Pancreas (tissue), 10 donors: ENCODE data around the gene DLL4. TPM values are rescaled to one million over a fixed set of nuclear protein-coding genes. Genes with fewer than 3 reads are reported as not detected.

Source experiments
- ATAC-seq, 4 donors: fragments of 200-7000 bp; cut with Tn5 transposase; one replicate each; pipeline versions ENCODE4 v1.8.0 to v1.9.1; 2020; ENCODE audit warnings: mild to moderate bottlenecking in 4 of 4, moderate library complexity in 4 of 4
- DNase-seq, 6 donors: peaks; one replicate each; pipeline ENCODE4 v3.0.0-alpha.2; 2020
- FAIRE-seq: peaks from 2 replicates; lab custom pipeline; 2012; peaks lifted over from hg19 to GRCh38; lab: Jason Lieb, UNC
- H3K27ac ChIP-seq, 4 donors: fragments of 200-600 bp; sonication (generic); 1 replicate in 3 of 4; 2 replicates in 1 of 4; pipeline versions ENCODE4 v1.5.0 to v1.8.0; 2020
- H3K27me3 ChIP-seq, 4 donors: fragments of 200-600 bp; one replicate each; pipeline ENCODE4 v1.8.0; 2021
- H3K36me3 ChIP-seq, 3 donors: fragments of 200-600 bp; sonication (generic) in 1 of 3; one replicate each; pipeline versions ENCODE4 v1.5.0 to v1.8.0; 2020 to 2021
- H3K4me1 ChIP-seq, 3 donors: fragments of 200-600 bp; one replicate each; pipeline ENCODE4 v1.8.0; 2021
- H3K4me3 ChIP-seq, 4 donors: fragments of 200-600 bp; sonication (generic) in 2 of 4; one replicate each; pipeline versions ENCODE4 v1.5.0 to v1.8.0; 2020 to 2021
- H3K9me3 ChIP-seq, 4 donors: fragments of 200-600 bp; one replicate each; pipeline ENCODE4 v1.8.0; 2021
- WGBS, 2 donors: extraction: QIAGEN DNeasy Blood & Tissue Kit; methylation state at CpG; one replicate each; pipeline ENCODE4 v1.1.7; 2013; 5-methylcytosine and 5-hydroxymethylcytosine counted together
- intact Hi-C, 3 donors: fragments of 100-400 bp; cut with DNase I; formaldehyde crosslinking; loops; one replicate each; pipeline versions ENCODE4 v1.11.1 to v1.14.2; 2022
- polyA plus RNA-seq, 2 donors: library from polyadenylated mRNA; stranded (reverse); fragments of 200-250 nt; gene quantifications; one replicate each; pipeline ENCODE4 v1.2.3, GENCODE V29; 2013
- total RNA-seq, 6 donors: library from RNA; stranded (reverse); fragmentation: NEBNext Ultra II Directional in 4 of 6; extraction: Animal tissue kit (Norgen Biotek cat#: 25700) in 4 of 6; gene quantifications; one replicate each; pipeline versions ENCODE4 v1.2.1 to v1.2.4, GENCODE V29; 2021 to 2023
- TF ChIP-seq, protein P1 (sequence below), 4 donors: fragments of 200-600 bp; sonication (generic) in 3 of 4; IDR thresholded peaks; one replicate each; pipeline versions ENCODE4 v1.5.0 to v1.8.0; 2021; ENCODE audit warnings: antibody characterized with exemption in 4 of 4
- donor health status: healthy with polysubstance abuse.
- donor health status: DM: no; HTN: no; CAD: no; lungs with moderate emphysema.
- donor health status: DM: no; HTN: no; CAD: no.
- donor health status: control.
- donor health status: control.
- donor health status: Bipolar disorder and iron deficiency.
- donor health status: DM: yes; HTN: yes; CAD: no.
- donor health status: DM: no; HTN: no; CAD: no.
- donor health status: DM: no; HTN: no; CAD: no.
- donor health status: DM: yes; HTN: yes; CAD: no.

The DLL4 gene
- 1 to 10 TPM; 1.3 to 4.5 (median 1.9) TPM for total RNA-seq
- 1 to 10 TPM; 2.6 to 4.8 TPM for polyA plus RNA-seq

GRCh38 chr15:40928821-40929659 is at the start of gene DLL4:
TSS of gene DLL4 (plus strand) at chr15:40929340. CDS start at chr15:40929669, 329 bp downstream.
- Histone ChIP-seq H3K4me3 (peak within 1 kb of the TSS; percentile 10 to 52 (median 24)), H3K27me3 (peaks cover 0 to 11% (median 2%) of the 10 kb centered on the region in 4 donors), H3K36me3 (no peaks in the 10 kb centered on the region), H3K4me1 (peaks cover 15 to 36% (median 27%) of the 10 kb centered on the region in 3 donors), H3K9me3 (no peaks in the 10 kb centered on the region), H3K27ac (peak within 1 kb of the TSS in 1 of 4 donors; percentile 17)
- no peak for FAIRE-seq
- ATAC-seq = peak; percentile 32 to 71 (median 58)
- peak in 5 of 6 donors; percentile 49 to 84 (median 67) for DNase-seq
- intact Hi-C loops = no loop called here
- TF ChIP-seq, protein P1, sequence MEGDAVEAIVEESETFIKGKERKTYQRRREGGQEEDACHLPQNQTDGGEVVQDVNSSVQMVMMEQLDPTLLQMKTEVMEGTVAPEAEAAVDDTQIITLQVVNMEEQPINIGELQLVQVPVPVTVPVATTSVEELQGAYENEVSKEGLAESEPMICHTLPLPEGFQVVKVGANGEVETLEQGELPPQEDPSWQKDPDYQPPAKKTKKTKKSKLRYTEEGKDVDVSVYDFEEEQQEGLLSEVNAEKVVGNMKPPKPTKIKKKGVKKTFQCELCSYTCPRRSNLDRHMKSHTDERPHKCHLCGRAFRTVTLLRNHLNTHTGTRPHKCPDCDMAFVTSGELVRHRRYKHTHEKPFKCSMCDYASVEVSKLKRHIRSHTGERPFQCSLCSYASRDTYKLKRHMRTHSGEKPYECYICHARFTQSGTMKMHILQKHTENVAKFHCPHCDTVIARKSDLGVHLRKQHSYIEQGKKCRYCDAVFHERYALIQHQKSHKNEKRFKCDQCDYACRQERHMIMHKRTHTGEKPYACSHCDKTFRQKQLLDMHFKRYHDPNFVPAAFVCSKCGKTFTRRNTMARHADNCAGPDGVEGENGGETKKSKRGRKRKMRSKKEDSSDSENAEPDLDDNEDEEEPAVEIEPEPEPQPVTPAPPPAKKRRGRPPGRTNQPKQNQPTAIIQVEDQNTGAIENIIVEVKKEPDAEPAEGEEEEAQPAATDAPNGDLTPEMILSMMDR (IDR thresholded peaks at IDR 0.05) = no peak
- WGBS, 2 donors = 0 to 1% methylated on average over 67 to 71 of the region's 71 CpGs

DNA sequence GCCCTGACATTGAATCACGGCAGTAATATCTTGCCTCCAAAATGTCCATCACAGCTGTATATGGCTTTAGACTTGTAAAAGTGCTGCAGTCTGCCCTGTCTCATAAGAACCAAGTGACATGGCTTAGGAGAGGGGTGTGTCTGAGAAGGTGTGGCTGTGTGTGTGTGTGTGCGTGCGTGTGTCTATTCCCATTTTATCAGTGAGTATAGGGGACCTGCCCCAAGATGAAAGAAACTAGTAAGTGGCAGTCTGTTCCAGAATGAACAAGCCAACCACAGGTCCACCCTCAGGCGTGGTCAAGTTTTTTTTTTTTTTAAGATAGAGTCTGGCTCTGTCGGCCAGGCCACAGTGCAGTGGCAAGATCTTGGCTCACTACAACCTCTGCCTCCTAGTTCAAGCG is 49.5 kb upstream of the DLL4 start:
- intact Hi-C loops = no loop called here
- ATAC-seq (peak in 2 of 4 donors; percentile 26 to 53), FAIRE-seq (no peak), DNase-seq (no peak)
- TF ChIP-seq, protein P1 (IDR thresholded peaks at IDR 0.05) = no peak
- peaks cover 0 to 1% (median 0%) of the 10 kb centered on the region in 3 donors for H3K4me1 ChIP-seq
- 79 to 82% methylated on average over 6 of the region's 6 CpGs for WGBS, 2 donors
- no peak overlapping the region for H3K27ac ChIP-seq
- no peaks in the 10 kb centered on the region for H3K27me3 ChIP-seq
- H3K36me3 ChIP-seq = no peaks in the 10 kb centered on the region
- H3K4me3 ChIP-seq = no peak overlapping the region
- H3K9me3 ChIP-seq = no peaks in the 10 kb centered on the region

GRCh38 chr15:40881351-40881750 is 47.8 kb upstream of the DLL4 start:
- Histone ChIP-seq H3K27me3 (no peaks in the 10 kb centered on the region), H3K4me1 (no peaks in the 10 kb centered on the region), H3K9me3 (no peaks in the 10 kb centered on the region), H3K27ac (no peak overlapping the region), H3K36me3 (no peaks in the 10 kb centered on the region), H3K4me3 (no peak overlapping the region)
- ATAC-seq = no peak
- intact Hi-C loops = no loop called here
- 93 to 97% methylated on average over 6 of the region's 6 CpGs for WGBS, 2 donors
- DNase-seq = no peak
- TF ChIP-seq, protein P1 (IDR thresholded peaks at IDR 0.05) = no peak
- FAIRE-seq = no peak

GRCh38 chr15:40886586-40886985 is 42.6 kb upstream of the DLL4 start:
- Histone ChIP-seq H3K9me3 (no peaks in the 10 kb centered on the region), H3K36me3 (no peaks in the 10 kb centered on the region), H3K4me1 (no peaks in the 10 kb centered on the region), H3K27ac (no peak overlapping the region), H3K4me3 (no peak overlapping the region), H3K27me3 (no peaks in the 10 kb centered on the region)
- FAIRE-seq (no peak), ATAC-seq (no peak), DNase-seq (no peak)
- TF ChIP-seq, protein P1 (IDR thresholded peaks at IDR 0.05) = no peak
- intact Hi-C loops = no loop called here
- WGBS, 2 donors = 73 to 76% methylated on average over 1 of the region's 1 CpG

DNA sequence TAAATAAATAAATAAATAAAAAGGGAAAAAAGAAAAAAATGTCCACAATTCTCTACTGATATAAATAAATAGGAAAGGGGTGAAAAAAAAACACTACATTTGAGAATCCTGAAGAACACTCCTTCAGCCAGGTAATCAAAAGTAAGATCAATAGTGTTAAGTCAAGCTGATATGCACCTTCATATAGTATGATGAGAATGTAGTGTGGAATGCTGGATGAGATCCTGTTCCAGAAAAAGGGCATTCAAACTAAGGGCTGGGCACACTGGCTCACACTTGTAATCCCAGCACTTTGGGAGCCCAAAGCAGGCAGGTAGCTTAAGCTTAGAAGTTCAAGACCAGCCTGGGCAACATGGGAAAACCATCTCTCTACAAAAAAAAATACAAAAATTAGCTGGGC is 40.0 kb upstream of the DLL4 start:
- Histone ChIP-seq H3K36me3 (no peaks in the 10 kb centered on the region), H3K27me3 (no peaks in the 10 kb centered on the region), H3K27ac (no peak overlapping the region), H3K9me3 (no peaks in the 10 kb centered on the region), H3K4me1 (no peaks in the 10 kb centered on the region), H3K4me3 (no peak overlapping the region)
- intact Hi-C loops = no loop called here
- no peak for FAIRE-seq
- TF ChIP-seq, protein P1 (IDR thresholded peaks at IDR 0.05) = no peak
- no peak for ATAC-seq
- DNase-seq = no peak
